Nephron progenitor cell (in vitro differentiated cells): ENCODE data around the gene COL26A1.
"Not testable (repeated sequence)": the region's sequence is repeated elsewhere in the genome, so short reads cannot be mapped to it uniquely, and the experiment has no call there.

Experiments
- DNase-seq: peaks from one replicate; pipeline ENCODE4 v3.0.0; 2021
- H3K27ac Mint-ChIP-seq: 2 replicates; pipeline ENCODE4 v1.8.0; 2021; ENCODE audit warnings: mild to moderate bottlenecking, moderate library complexity, mixed read lengths
- H3K27me3 Mint-ChIP-seq: 2 replicates; pipeline ENCODE4 v1.8.0; 2021; ENCODE audit warnings: mild to moderate bottlenecking, low read depth, mixed read lengths; ENCODE audit not compliant: poor library complexity
- H3K36me3 Mint-ChIP-seq: 2 replicates; pipeline ENCODE4 v1.8.0; 2021; ENCODE audit warnings: low read depth, mixed read lengths
- H3K4me1 Mint-ChIP-seq: 2 replicates; pipeline ENCODE4 v1.8.0; 2021; ENCODE audit warnings: mixed read lengths
- H3K4me3 Mint-ChIP-seq: 2 replicates; pipeline ENCODE4 v1.8.0; 2021; ENCODE audit warnings: mild to moderate bottlenecking, moderate library complexity, mixed read lengths
- H3K9me3 Mint-ChIP-seq: 2 replicates; pipeline ENCODE4 v1.8.0; 2021; ENCODE audit warnings: mild to moderate bottlenecking, moderate library complexity, mixed read lengths
- CTCF ChIP-seq: fragments of 200-600 bp; sonication (generic); IDR thresholded peaks from 2 replicates; pipeline ENCODE4 v1.5.0; 2021; ENCODE audit warnings: antibody characterized with exemption

COL26A1 gene

GRCh38 chr7:101598986-101599771 is 236.5 kb downstream of the COL26A1 start:
- H3K9me3 Mint-ChIP-seq = no peaks in the 10 kb centered on the region

GRCh38 chr7:101599787-101600186 is 237.1 kb downstream of the COL26A1 start:
- Mint-ChIP-seq H3K27me3 (peaks cover 10% of the 10 kb centered on the region), H3K9me3 (no peaks in the 10 kb centered on the region), H3K27ac (no peak overlapping the region), H3K4me3 (no peak overlapping the region), H3K4me1 (peaks cover 26% of the 10 kb centered on the region), H3K36me3 (no peaks in the 10 kb centered on the region)
- DNase-seq = no peak
- no peak for TF ChIP-seq CTCF

More at GRCh38 chr7:101598986-101599771, 236.5 kb downstream of the COL26A1 start:
- peaks cover 9% of the 10 kb centered on the region for H3K27me3 Mint-ChIP-seq
- no peak overlapping the region for H3K4me3 Mint-ChIP-seq
- H3K36me3 Mint-ChIP-seq = no peaks in the 10 kb centered on the region
- TF ChIP-seq CTCF = no peak
- DNase-seq = no peak
- no peak overlapping the region for H3K27ac Mint-ChIP-seq
- peaks cover 26% of the 10 kb centered on the region for H3K4me1 Mint-ChIP-seq

GRCh38 chr7:101602082-101602481 is 239.4 kb downstream of the COL26A1 start:
- DNase-seq = no peak
- peaks cover 15% of the 10 kb centered on the region for H3K27me3 Mint-ChIP-seq
- peaks cover 26% of the 10 kb centered on the region for H3K4me1 Mint-ChIP-seq
- no peak for TF ChIP-seq CTCF
- no peak overlapping the region for H3K4me3 Mint-ChIP-seq
- no peaks in the 10 kb centered on the region for H3K9me3 Mint-ChIP-seq
- H3K36me3 Mint-ChIP-seq = no peaks in the 10 kb centered on the region
- no peak overlapping the region for H3K27ac Mint-ChIP-seq

- no peaks in the 10 kb centered on the region for H3K36me3 Mint-ChIP-seq
- H3K4me1 Mint-ChIP-seq = peaks cover 26% of the 10 kb centered on the region
- no peak overlapping the region for H3K27ac Mint-ChIP-seq
- H3K9me3 Mint-ChIP-seq = no peaks in the 10 kb centered on the region
- peaks cover 15% of the 10 kb centered on the region for H3K27me3 Mint-ChIP-seq
- no peak overlapping the region for H3K4me3 Mint-ChIP-seq
- peak; percentile 93 for DNase-seq
- TF ChIP-seq CTCF = peak; percentile 95
Measured at GRCh38 chr7:101602484-101603241, 240.0 kb downstream of the COL26A1 start.

- Mint-ChIP-seq H3K27ac (no peak overlapping the region), H3K36me3 (no peaks in the 10 kb centered on the region), H3K27me3 (peaks cover 19% of the 10 kb centered on the region), H3K4me3 (no peak overlapping the region), H3K9me3 (no peaks in the 10 kb centered on the region), H3K4me1 (peaks cover 8% of the 10 kb centered on the region)
- no peak for TF ChIP-seq CTCF
- no peak for DNase-seq
Measured at GRCh38 chr7:101604331-101604933, 241.8 kb downstream of the COL26A1 start.

GRCh38 chr7:101604934-101605332 is 242.3 kb downstream of the COL26A1 start:
- not testable (repeated sequence) for H3K4me3 Mint-ChIP-seq, H3K27ac Mint-ChIP-seq, H3K4me1 Mint-ChIP-seq, H3K36me3 Mint-ChIP-seq, H3K9me3 Mint-ChIP-seq, DNase-seq
- peaks cover 19% of the 10 kb centered on the region for H3K27me3 Mint-ChIP-seq
